ENCODE data around the gene THOC3.
"Not testable (repeated sequence)": the region's sequence is repeated elsewhere in the genome, so short reads cannot be mapped to it uniquely, and the experiment has no call there.

Gene THOC3

GRCh38 chr5:175915066-175916037 is 52.8 kb downstream of the THOC3 start:
- peak overlapping the region; percentile 7 for H3K4me3 Mint-ChIP-seq
- peaks cover 11% of the 10 kb centered on the region for H3K36me3 Mint-ChIP-seq (ENCODE audit: low read depth)
- peak overlapping the region; percentile 10 for H3K27ac Mint-ChIP-seq
- H3K27me3 Mint-ChIP-seq, H3K9me3 Mint-ChIP-seq, DNase-seq: not testable (repeated sequence)
- H3K4me1 Mint-ChIP-seq = peaks cover 13% of the 10 kb centered on the region
- ATAC-seq = peak; percentile 62

DNA sequence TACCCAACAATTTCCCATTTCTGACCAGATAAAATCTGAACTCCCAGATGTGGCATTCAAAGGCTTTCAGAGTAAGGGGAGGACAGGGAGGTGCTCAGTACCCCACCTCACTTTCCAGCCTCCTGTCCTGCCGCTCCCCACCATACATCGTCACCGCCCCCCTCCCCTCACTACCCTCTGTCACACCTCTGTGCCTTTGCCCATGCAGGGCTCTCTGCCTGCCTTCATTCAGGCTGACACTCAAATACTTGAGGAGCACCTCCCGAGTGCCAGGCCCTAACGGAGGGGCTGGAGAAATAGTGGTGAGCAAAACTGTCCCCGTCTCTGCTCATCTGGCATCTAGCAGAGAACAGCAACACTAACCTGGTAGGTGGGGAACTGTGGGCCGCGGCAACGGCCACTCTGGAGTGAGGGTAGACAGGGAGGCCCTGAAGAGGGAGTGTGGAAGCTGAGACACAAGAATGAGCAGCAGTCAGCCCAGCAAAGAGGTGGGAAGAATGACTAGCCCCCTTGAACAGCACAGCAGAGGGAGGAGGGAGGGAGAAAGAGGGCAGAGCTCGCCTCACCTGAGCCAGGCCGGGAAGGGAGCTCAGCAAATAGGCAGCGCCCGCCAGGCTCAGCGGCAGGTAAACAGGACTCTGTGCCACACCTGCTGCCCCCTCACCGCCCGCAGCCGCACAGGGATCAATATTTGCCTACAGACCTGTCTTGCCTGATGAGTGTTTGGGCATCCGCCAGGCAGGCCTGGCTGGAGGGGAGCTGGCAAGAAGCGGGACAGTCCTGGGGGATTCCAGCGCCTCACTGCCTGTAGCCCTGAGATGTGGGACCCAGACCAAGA is 54.1 kb downstream of the THOC3 start:
- not testable (repeated sequence) for H3K4me3 Mint-ChIP-seq, DNase-seq, H3K9me3 Mint-ChIP-seq, H3K27ac Mint-ChIP-seq, H3K27me3 Mint-ChIP-seq, ATAC-seq
- Mint-ChIP-seq H3K4me1 (peaks cover 13% of the 10 kb centered on the region), H3K36me3 (ENCODE audit: low read depth) (peaks cover 11% of the 10 kb centered on the region)

GRCh38 chr5:175910072-175910471 is 58.0 kb downstream of the THOC3 start:
- H3K36me3 Mint-ChIP-seq (ENCODE audit: low read depth); H3K27me3 Mint-ChIP-seq; H3K4me1 Mint-ChIP-seq; ATAC-seq; DNase-seq; H3K9me3 Mint-ChIP-seq; H3K4me3 Mint-ChIP-seq; H3K27ac Mint-ChIP-seq: not testable (repeated sequence)

Data from activated naive CD8-positive, alpha-beta T cell treated with anti-CD3 and anti-CD28 coated beads, Interleukin-2, amount 50 U/mL, for 24 hours (primary cell).